ENCODE measurements around the gene ITSN2. TPM values are rescaled to one million over a fixed set of nuclear protein-coding genes. Genes with fewer than 3 reads are reported as not detected.

ITSN2 gene
- total RNA-seq, 1 donor from 2014 or later: 28.6 TPM

GRCh38 chr2:24304631-24305030 lies 55.7 kb downstream of the ITSN2 start:
- peaks cover 28% of the 10 kb centered on the region for H3K36me3 Mint-ChIP-seq (ENCODE audit: low read depth)
- no peak overlapping the region for H3K27ac Mint-ChIP-seq (ENCODE audit: unreplicated experiment)
- no peaks in the 10 kb centered on the region for H3K4me1 Mint-ChIP-seq (ENCODE audit: low read depth)
- H3K9me3 Mint-ChIP-seq (ENCODE audit: low read depth): no peaks in the 10 kb centered on the region
- no peak overlapping the region for H3K4me3 Mint-ChIP-seq (ENCODE audit: unreplicated experiment)
- no peaks in the 10 kb centered on the region for H3K27me3 Mint-ChIP-seq (ENCODE audit: low read depth)
- DNase-seq (ENCODE audit: low spot score): no peak
- no peak for TF ChIP-seq CTCF (IDR thresholded peaks at IDR 0.05)

GRCh38 chr2:24304098-24304497 lies 56.2 kb downstream of the ITSN2 start:
- Mint-ChIP-seq H3K9me3 (ENCODE audit: low read depth) (no peaks in the 10 kb centered on the region), H3K27me3 (ENCODE audit: low read depth) (no peaks in the 10 kb centered on the region), H3K4me1 (ENCODE audit: low read depth) (no peaks in the 10 kb centered on the region), H3K36me3 (ENCODE audit: low read depth) (peaks cover 30% of the 10 kb centered on the region), H3K4me3 (ENCODE audit: unreplicated experiment) (no peak overlapping the region), H3K27ac (ENCODE audit: unreplicated experiment) (no peak overlapping the region)
- no peak for DNase-seq (ENCODE audit: low spot score)
- TF ChIP-seq CTCF (IDR thresholded peaks at IDR 0.05): no peak

GRCh38 chr2:24301599-24301998 lies 58.7 kb downstream of the ITSN2 start:
- no peak overlapping the region for H3K4me3 Mint-ChIP-seq (ENCODE audit: unreplicated experiment)
- TF ChIP-seq CTCF (IDR thresholded peaks at IDR 0.05): no peak
- peaks cover 7% of the 10 kb centered on the region for H3K4me1 Mint-ChIP-seq (ENCODE audit: low read depth)
- no peak for DNase-seq (ENCODE audit: low spot score)
- H3K27me3 Mint-ChIP-seq (ENCODE audit: low read depth): no peaks in the 10 kb centered on the region
- peaks cover 34% of the 10 kb centered on the region for H3K36me3 Mint-ChIP-seq (ENCODE audit: low read depth)
- H3K27ac Mint-ChIP-seq (ENCODE audit: unreplicated experiment): no peak overlapping the region
- H3K9me3 Mint-ChIP-seq (ENCODE audit: low read depth): no peaks in the 10 kb centered on the region

GRCh38 chr2:24297663-24298062 lies 62.7 kb downstream of the ITSN2 start:
- Mint-ChIP-seq H3K36me3 (ENCODE audit: low read depth) (peaks cover 43% of the 10 kb centered on the region), H3K9me3 (ENCODE audit: low read depth) (no peaks in the 10 kb centered on the region), H3K27me3 (ENCODE audit: low read depth) (no peaks in the 10 kb centered on the region), H3K27ac (ENCODE audit: unreplicated experiment) (no peak overlapping the region), H3K4me3 (ENCODE audit: unreplicated experiment) (no peak overlapping the region), H3K4me1 (ENCODE audit: low read depth) (peaks cover 7% of the 10 kb centered on the region)
- DNase-seq (ENCODE audit: low spot score): no peak
- no peak for TF ChIP-seq CTCF (IDR thresholded peaks at IDR 0.05)

GRCh38 chr2:24287171-24287570 lies 73.2 kb downstream of the ITSN2 start:
- no peaks in the 10 kb centered on the region for H3K4me1 Mint-ChIP-seq (ENCODE audit: low read depth)
- no peaks in the 10 kb centered on the region for H3K27me3 Mint-ChIP-seq (ENCODE audit: low read depth)
- no peak for DNase-seq (ENCODE audit: low spot score)
- no peak overlapping the region for H3K27ac Mint-ChIP-seq (ENCODE audit: unreplicated experiment)
- TF ChIP-seq CTCF (IDR thresholded peaks at IDR 0.05): no peak
- no peaks in the 10 kb centered on the region for H3K9me3 Mint-ChIP-seq (ENCODE audit: low read depth)
- peaks cover 18% of the 10 kb centered on the region for H3K36me3 Mint-ChIP-seq (ENCODE audit: low read depth)
- H3K4me3 Mint-ChIP-seq (ENCODE audit: unreplicated experiment): no peak overlapping the region

Data from chondrocyte (in vitro differentiated cells).